NB4 (cell line): ENCODE data around the gene PHYH.

ENCODE experiments used
- CTCF ChIP-seq: IDR thresholded peaks from one replicate; pipeline ENCODE4 v1.5.1; 2012; ENCODE audit warnings: low read depth, low read length
- MAX ChIP-seq: IDR thresholded peaks from 2 replicates; pipeline ENCODE4 v1.6.1; 2011; ENCODE audit warnings: low read depth, low read length
- POLR2A ChIP-seq: IDR thresholded peaks from 2 replicates; pipeline ENCODE4 v1.6.1; 2011; ENCODE audit warnings: mild to moderate bottlenecking; ENCODE audit not compliant: insufficient read length; ENCODE audit errors: extremely low read depth

GRCh38 chr10:13347500-13348156 lies 47.8 kb upstream of the PHYH start:
- TF ChIP-seq CTCF (no peak), MAX (no peak), POLR2A (no peak)
